Stimulated activated CD4-positive, alpha-beta T cell treated with anti-CD3 and anti-CD28 coated beads, Interleukin-1b, Interleukin-23, amount 100 ng/mL, for 1 hour (primary cell): ENCODE results near the gene GPR84.
"Not testable (repeated sequence)": the region's sequence is repeated elsewhere in the genome, so short reads cannot be mapped to it uniquely, and the experiment has no call there.

Experiments
- DNase-seq, 2 donors: peaks; one replicate each; pipeline ENCODE4 v3.0.0-alpha.2; 2020; ENCODE audit warnings: low read depth in 2 of 2

The GPR84 gene

DNA sequence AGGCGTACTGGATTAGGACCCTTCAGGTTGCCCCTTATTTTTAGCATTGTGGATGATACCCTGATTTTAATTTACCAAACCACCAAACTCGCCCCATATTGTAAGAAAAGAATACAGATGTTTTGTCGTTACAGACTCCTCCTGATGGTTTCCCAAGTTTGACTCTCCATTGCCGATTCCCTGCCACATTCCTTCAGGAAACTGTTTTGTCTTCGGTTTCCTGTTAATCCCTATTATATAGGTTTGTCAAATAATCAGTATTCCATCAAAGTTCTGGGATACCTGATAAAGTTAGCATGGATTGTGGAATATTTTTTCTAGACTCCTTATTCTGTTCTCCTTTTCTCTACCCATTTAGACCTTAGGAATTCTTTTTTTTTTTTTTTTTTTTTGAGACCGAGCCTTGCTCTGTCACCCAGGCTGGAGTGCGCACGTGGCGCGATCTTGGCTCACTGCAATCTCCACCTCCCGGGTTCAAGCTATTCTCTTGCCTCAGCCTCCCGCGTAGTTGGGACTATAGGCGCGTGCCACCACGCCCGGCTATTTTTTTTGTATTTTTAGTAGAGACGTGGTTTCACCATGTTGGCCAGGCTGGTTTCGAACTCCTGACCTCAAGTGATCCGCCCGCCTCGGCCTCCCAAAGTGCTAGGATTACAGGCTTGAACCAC lies 38.7 kb downstream of the GPR84 start:
- DNase-seq: not testable (repeated sequence)

DNA sequence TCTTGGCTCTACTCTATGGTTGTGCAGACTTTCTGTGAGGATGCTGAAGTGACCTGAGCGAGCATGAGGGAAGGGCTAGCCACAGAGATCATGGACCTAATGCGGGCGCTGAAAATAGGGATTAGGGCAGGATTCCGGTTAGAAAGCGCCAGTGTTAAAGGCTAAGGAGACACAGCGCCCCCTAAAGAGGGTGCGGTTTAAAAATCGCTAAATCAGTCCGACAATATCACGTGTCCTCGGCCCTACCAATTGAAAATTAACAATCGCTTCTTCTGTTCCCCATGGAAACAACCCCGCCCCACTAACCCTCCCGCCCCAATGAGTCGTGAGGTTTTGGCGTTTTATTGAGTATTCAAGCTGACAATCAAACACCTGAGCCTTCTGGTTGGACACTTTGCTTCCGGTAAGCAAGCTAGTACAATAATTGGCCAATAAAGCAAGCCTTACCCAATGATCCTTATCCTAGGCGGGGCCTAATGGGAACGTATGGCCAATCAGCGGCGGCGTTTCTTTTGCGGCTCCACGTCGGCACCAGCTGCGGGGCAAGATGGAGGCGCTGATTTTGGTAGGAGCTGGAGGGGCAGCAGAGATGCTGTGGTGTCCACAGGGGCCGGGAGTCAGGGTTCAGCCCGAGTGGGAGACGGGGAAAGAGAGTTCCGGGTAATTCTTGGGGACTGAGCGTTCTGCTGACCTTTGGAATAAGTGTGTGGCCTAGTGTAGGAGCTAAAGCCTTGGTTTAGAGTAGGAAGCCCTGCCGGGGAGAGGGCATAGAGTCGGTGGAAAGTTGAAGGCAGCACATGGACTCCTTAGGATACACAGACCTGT lies 39.5 kb downstream of the GPR84 start, which contains the start of gene COPZ1:
COPZ1 (plus strand) TSS at position 515 of the 825 bp plus-strand sequence; CDS start at position 548, 33 bp downstream.
- DNase-seq: peak; percentile 80

DNA sequence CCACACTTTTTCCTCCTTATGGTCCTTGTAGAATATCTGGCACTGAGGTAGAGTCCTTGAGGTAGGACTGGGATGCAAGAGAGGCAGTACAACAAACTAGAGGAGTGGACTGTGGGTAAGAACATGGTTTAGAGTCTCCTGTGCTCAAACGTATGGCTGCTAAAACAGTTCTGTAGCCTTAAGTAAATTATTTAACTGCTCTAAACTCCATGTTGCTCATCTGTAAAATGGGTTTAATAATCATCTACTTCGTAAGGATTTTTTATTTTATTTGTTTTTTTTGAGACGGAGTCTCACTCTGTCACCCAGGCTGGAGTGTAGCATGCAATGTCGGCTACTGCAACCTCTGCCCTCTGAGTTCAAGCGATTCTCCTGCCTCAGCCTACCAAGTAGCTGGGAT lies 42.9 kb downstream of the GPR84 start:
- DNase-seq: no peak
